SK-N-MC (cell line): Measurements from ENCODE around the gene IGF2BP3.

Experiments used
- EZH2 ChIP-seq: fragments of 200-600 bp; sonication (generic); IDR thresholded peaks from one replicate; pipeline ENCODE4 v1.6.1; 2017; ENCODE audit warnings: antibody characterized with exemption
- POLR2AphosphoS5 ChIP-seq: IDR thresholded peaks from 2 replicates; pipeline ENCODE4 v1.6.1; 2012; ENCODE audit warnings: mild to moderate bottlenecking, low read depth, low read length, borderline replicate concordance

- TF ChIP-seq POLR2AphosphoS5, result no peak
- TF ChIP-seq EZH2, result no peak
These were observed 126.3 kb downstream of the IGF2BP3 start for GRCh38 chr7:23343806-23344475.
